ENCODE results near the gene PRKCB.

GRCh38 chr16:23859713-23860269 is 24.0 kb downstream of the PRKCB start:
- no peak for TF ChIP-seq CTCF (IDR thresholded peaks at IDR 0.05; ENCODE audit: poor library complexity)
- no peak for TF ChIP-seq EZH2 (IDR thresholded peaks at IDR 0.05; ENCODE audit: borderline replicate concordance)
- no peak for TF ChIP-seq EZH2phosphoT487 (IDR thresholded peaks at IDR 0.05; ENCODE audit: low read depth, severe bottlenecking, unreplicated experiment)
